Caki2 (cell line): Measurements from ENCODE around the gene LRP3. TPM values are rescaled to one million over a fixed set of nuclear protein-coding genes. Genes with fewer than 3 reads are reported as not detected.

Source experiments
- total RNA-seq: library from RNA; depleted of rRNA; stranded (reverse); fragments of >200 nt; shearing (Covaris generic); gene quantifications from 2 replicates; pipeline ENCODE4 v1.2.3, GENCODE V29; 2014; ENCODE audit warnings: low replicate concordance; rRNA removed

LRP3 gene
- total RNA-seq, 1 experiment from 2014 or later, result 53.6 TPM

Other genes starting within 250 kb of the LRP3 start
- gene CEP89, start 222.4 kb upstream of the LRP3 start, total RNA-seq, result 22.3 and 26.1 TPM in 2 replicates
- 6.7 and 22.0 TPM in 2 replicates for gene FAAP24, start 222.1 kb upstream of the LRP3 start, total RNA-seq
- 92.1 and 98.3 TPM in 2 replicates for gene RHPN2, start 129.4 kb upstream of the LRP3 start, total RNA-seq
- gene GPATCH1, start 113.1 kb upstream of the LRP3 start, total RNA-seq, result 4.5 and 5.4 TPM in 2 replicates
- gene WDR88, start 62.2 kb upstream of the LRP3 start, total RNA-seq, result not detected in 2 replicates
- gene SLC7A10, start 31.5 kb downstream of the LRP3 start, total RNA-seq, result not detected in 2 replicates
- gene CEBPA, start 108.2 kb downstream of the LRP3 start, total RNA-seq, result 10.7 and 16.8 TPM in 2 replicates
- 12.8 and 18.4 TPM in 2 replicates for gene CEBPG, start 179.4 kb downstream of the LRP3 start, total RNA-seq